Gastroesophageal sphincter (tissue), 4 donors: ENCODE measurements around the gene RLIM. TPM values are rescaled to one million over a fixed set of nuclear protein-coding genes. Genes with fewer than 3 reads are reported as not detected.

Experiments used
- ATAC-seq: fragments of 150-250 bp; one replicate; pipeline ENCODE4 v1.9.1; 2016; ENCODE audit warnings: mild to moderate bottlenecking, moderate library complexity
- H3K27ac ChIP-seq, 4 donors: fragments of 200-600 bp; sonication (generic) in 3 of 4; 1 replicate in 3 of 4; 2 replicates in 1 of 4; pipeline ENCODE4 v1.5.1; 2016 to 2019
- H3K27me3 ChIP-seq: fragments of 200-600 bp; sonication (generic); one replicate; pipeline ENCODE4 v1.5.1; 2019
- H3K36me3 ChIP-seq, 2 donors: fragments of 200-600 bp; sonication (generic); one replicate each; pipeline ENCODE4 v1.5.1; 2019; ENCODE audit warnings: control low read depth in 1 of 2
- H3K4me1 ChIP-seq, 3 donors: fragments of 200-600 bp; sonication (generic); 1 replicate in 2 of 3; 2 replicates in 1 of 3; pipeline ENCODE4 v1.5.1; 2016 to 2019; ENCODE audit warnings: control low read depth in 2 of 3
- H3K4me3 ChIP-seq, 2 donors: fragments of 200-600 bp; sonication (generic); one replicate each; pipeline ENCODE4 v1.5.1; 2019; ENCODE audit warnings: mild to moderate bottlenecking in 1 of 2, moderate library complexity in 1 of 2
- H3K9me3 ChIP-seq, 3 donors: fragments of 200-600 bp; sonication (generic); one replicate each; pipeline ENCODE4 v1.5.1; 2017 to 2019; ENCODE audit warnings: control low read depth in 2 of 3
- CTCF ChIP-seq, 4 experiments: fragments of 200-600 bp in 2 of 4; fragments of 450-650 bp in 2 of 4; sonication (generic) in 1 of 4; IDR thresholded peaks; one replicate each; pipeline ENCODE4 v1.5.1; 2017 to 2019; ENCODE audit warnings: antibody characterized with exemption in 4 of 4, mild to moderate bottlenecking in 2 of 4, moderate library complexity in 2 of 4
- EP300 ChIP-seq: sonication (generic); formaldehyde crosslinking; IDR thresholded peaks from one replicate; pipeline ENCODE4 v1.6.1; 2017; ENCODE audit warnings: antibody characterized with exemption, mild to moderate bottlenecking
- POLR2A ChIP-seq, 2 donors: fragments of 450-650 bp; IDR thresholded peaks; one replicate each; pipeline ENCODE4 v1.6.1; 2017; ENCODE audit warnings: antibody characterized with exemption in 2 of 2, mild to moderate bottlenecking in 2 of 2, moderate library complexity in 1 of 2
- POLR2AphosphoS5 ChIP-seq: sonication (generic); formaldehyde crosslinking; IDR thresholded peaks from one replicate; pipeline ENCODE4 v1.6.1; 2017; ENCODE audit warnings: antibody characterized with exemption
- WGBS, 2 donors: methylation state at CpG; one replicate each; pipeline ENCODE4 v1.1.5; 2018; ENCODE audit warnings: low coverage in 1 of 2; 5-methylcytosine and 5-hydroxymethylcytosine counted together
- total RNA-seq, 4 donors: library from RNA; depleted of rRNA; stranded (reverse); fragments of >200 nt; gene quantifications; one replicate each; pipeline ENCODE4 v1.1.0, GENCODE V29; 2016

Gene RLIM
- total RNA-seq, 4 donors from 2014 or later = 20.6 to 38.0 (median 31.7) TPM

DNA sequence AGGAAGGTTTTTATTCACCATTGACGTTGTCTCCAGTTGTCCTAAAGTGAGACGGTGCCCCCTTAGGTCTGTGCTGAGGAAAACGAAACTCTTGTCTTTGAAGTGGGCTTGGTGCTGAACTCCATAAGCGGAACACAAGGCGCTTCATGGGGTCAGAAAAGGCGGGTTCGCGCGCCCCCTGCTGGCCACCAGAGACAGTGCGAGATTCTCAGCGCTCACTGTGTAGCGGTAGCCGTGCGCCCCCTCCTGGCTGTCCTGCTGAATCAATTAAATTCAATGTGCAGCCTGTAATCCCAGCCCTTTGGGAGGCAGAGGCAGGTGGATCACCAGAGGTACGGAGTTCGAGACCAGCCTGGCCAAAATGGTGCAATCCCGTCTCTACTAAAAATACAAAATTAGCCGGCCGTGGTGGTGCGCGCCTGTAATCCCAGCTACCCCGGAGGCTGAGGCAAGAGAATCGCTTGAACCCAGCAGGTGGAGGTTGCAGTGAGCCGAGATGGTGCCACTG lies 64.1 kb downstream of the RLIM start:
- peak overlapping the region in 1 of 4 donors; percentile 56 for H3K27ac ChIP-seq
- no peak overlapping the region for H3K4me3 ChIP-seq
- WGBS, 2 donors = 14 to 21% methylated on average over 8 to 11 of the region's 24 CpGs

GRCh38 chrX:74546984-74547383 lies 67.4 kb downstream of the RLIM start:
- Histone ChIP-seq H3K4me1 (no peaks in the 10 kb centered on the region), H3K4me3 (no peak overlapping the region), H3K27me3 (no peaks in the 10 kb centered on the region), H3K9me3 (no peaks in the 10 kb centered on the region), H3K36me3 (no peaks in the 10 kb centered on the region), H3K27ac (no peak overlapping the region)
- ATAC-seq = no peak
- 80% methylated on average over 1 of the region's 1 CpG; no CpG with 5 or more reads in 1 of the 2 donors for WGBS, 2 donors
- TF ChIP-seq CTCF (IDR thresholded peaks at IDR 0.05) (no peak), EP300 (no peak), POLR2AphosphoS5 (no peak), POLR2A (IDR thresholded peaks at IDR 0.05) (no peak)

More for the DNA sequence above, 64.1 kb downstream of the RLIM start:
- Histone ChIP-seq H3K9me3 (no peaks in the 10 kb centered on the region), H3K27me3 (no peaks in the 10 kb centered on the region), H3K36me3 (no peaks in the 10 kb centered on the region), H3K4me1 (no peaks in the 10 kb centered on the region)
- TF ChIP-seq EP300 = no peak
- TF ChIP-seq POLR2AphosphoS5 = no peak
- TF ChIP-seq CTCF (IDR thresholded peaks at IDR 0.05) = peak; percentile 94 to 98 (median 97)
- ATAC-seq = peak; percentile 85

GRCh38 chrX:74545880-74546523 lies 68.4 kb downstream of the RLIM start:
- Histone ChIP-seq H3K4me3 (no peak overlapping the region), H3K9me3 (no peaks in the 10 kb centered on the region), H3K36me3 (no peaks in the 10 kb centered on the region), H3K27ac (no peak overlapping the region), H3K27me3 (no peaks in the 10 kb centered on the region), H3K4me1 (no peaks in the 10 kb centered on the region)
- WGBS, 2 donors = no CpG with 5 or more reads among the region's 1 CpG
- TF ChIP-seq CTCF (IDR thresholded peaks at IDR 0.05) (no peak), EP300 (no peak), POLR2A (IDR thresholded peaks at IDR 0.05) (no peak), POLR2AphosphoS5 (no peak)
- no peak for ATAC-seq

DNA sequence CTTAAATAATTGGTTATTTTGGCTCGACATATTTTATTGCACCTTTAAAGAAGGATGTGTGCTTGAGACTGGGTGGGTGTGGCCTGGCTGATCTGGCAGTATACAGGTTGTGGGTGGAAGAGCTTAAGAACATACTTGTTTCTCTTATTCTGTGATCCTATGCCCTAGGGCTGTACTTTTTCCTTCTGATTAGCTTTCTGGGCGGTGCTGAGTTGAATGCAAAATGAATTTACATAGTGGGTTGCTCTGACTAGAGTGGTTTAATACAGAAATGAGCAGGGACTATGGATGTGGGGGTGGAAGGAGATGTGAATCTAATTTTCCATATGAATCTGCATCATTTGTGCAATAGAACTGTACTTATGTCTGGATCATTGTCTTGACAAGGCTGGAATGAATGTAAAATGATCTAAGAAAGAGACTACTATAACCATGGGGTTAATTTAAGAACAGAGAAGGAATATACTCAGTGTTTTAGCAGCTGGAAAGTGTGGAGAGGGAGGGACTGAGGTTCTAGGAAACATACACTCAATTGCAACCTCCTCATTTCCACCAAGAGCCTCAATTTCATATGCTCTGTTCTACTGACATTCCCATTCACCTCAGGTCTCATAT lies 73.7 kb downstream of the RLIM start:
- TF ChIP-seq CTCF (IDR thresholded peaks at IDR 0.05) (no peak), POLR2AphosphoS5 (no peak), POLR2A (IDR thresholded peaks at IDR 0.05) (no peak), EP300 (no peak)
- Histone ChIP-seq H3K4me3 (no peak overlapping the region), H3K36me3 (no peaks in the 10 kb centered on the region), H3K9me3 (no peaks in the 10 kb centered on the region), H3K4me1 (peaks cover 0 to 11% (median 0%) of the 10 kb centered on the region in 3 donors), H3K27me3 (no peaks in the 10 kb centered on the region), H3K27ac (no peak overlapping the region)
- ATAC-seq = no peak
- WGBS, 2 donors = 25% methylated on average over 2 of the region's 2 CpGs; no CpG with 5 or more reads in 1 of the 2 donors
